ENCODE data around the gene CA6. TPM values are rescaled to one million over a fixed set of nuclear protein-coding genes. Genes with fewer than 3 reads are reported as not detected.
"Not testable (repeated sequence)": the region's sequence is repeated elsewhere in the genome, so short reads cannot be mapped to it uniquely, and the experiment has no call there.

Gene CA6
- total RNA-seq, 2 donors from 2014 or later: not detected

DNA sequence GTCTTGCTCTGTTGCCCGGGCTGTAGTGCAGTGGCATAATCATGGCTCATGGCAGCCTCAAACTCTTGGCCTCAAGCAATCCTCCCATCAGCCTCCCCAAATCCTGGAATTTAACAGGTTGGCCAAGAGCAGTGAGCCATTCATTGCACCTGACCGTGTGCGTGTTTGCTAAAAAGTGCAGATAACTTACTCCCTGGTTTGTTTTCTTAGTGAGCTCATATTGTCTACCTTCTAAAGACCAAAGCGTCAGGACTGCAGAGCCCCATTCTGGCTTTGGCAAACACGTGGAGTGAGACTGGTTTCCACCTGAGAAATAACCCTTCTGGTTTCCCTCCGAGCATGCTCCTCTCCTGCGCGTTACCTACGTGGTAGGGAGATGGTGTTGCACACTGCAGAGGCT is 32.2 kb upstream of the CA6 start:
- peaks cover 33% of the 10 kb centered on the region for H3K4me1 Mint-ChIP-seq
- DNase-seq: no peak
- peaks cover 8% of the 10 kb centered on the region for H3K36me3 Mint-ChIP-seq (ENCODE audit: low read depth)
- peak overlapping the region; percentile 40 for H3K27ac Mint-ChIP-seq
- H3K4me3 ChIP-seq (ENCODE audit: low read length): no peak overlapping the region
- H3K9me3 ChIP-seq (ENCODE audit: control insufficient read depth, low read length): peaks cover 14% of the 10 kb centered on the region
- H3K27me3 ChIP-seq (ENCODE audit: control insufficient read depth, insufficient read depth, low read length, poor library complexity, severe bottlenecking): no peaks in the 10 kb centered on the region
- WGBS, 2 experiments (ENCODE audit: insufficient coverage in 1 of 2, insufficient read length in 1 of 2): 90 to 91% methylated on average over 8 to 9 of the region's 9 CpGs
- H3K9me3 Mint-ChIP-seq: peaks cover 26% of the 10 kb centered on the region
- H3K9ac ChIP-seq (ENCODE audit: extremely low read depth, low read length, poor library complexity, severe bottlenecking): peak overlapping the region; percentile 12
- H3K4me3 Mint-ChIP-seq: no peak overlapping the region
- H3K27ac ChIP-seq (ENCODE audit: low read depth, low read length): no peak overlapping the region
- no peak for TF ChIP-seq CTCF (conservative IDR thresholded peaks at IDR 0.05)
- H3K36me3 ChIP-seq (ENCODE audit: control insufficient read depth, insufficient read depth, low read length): no peaks in the 10 kb centered on the region
- H3K4me1 ChIP-seq (ENCODE audit: control insufficient read depth, insufficient read depth, low read length): peaks cover 27% of the 10 kb centered on the region
- H3K27me3 Mint-ChIP-seq (ENCODE audit: insufficient read depth): no peaks in the 10 kb centered on the region

GRCh38 chr1:8914466-8914865 is 31.2 kb upstream of the CA6 start:
- Histone ChIP-seq H3K27me3 (ENCODE audit: control insufficient read depth, insufficient read depth, low read length, poor library complexity, severe bottlenecking) (no peaks in the 10 kb centered on the region), H3K4me3 (ENCODE audit: low read length) (no peak overlapping the region), H3K36me3 (ENCODE audit: control insufficient read depth, insufficient read depth, low read length) (no peaks in the 10 kb centered on the region), H3K27ac (ENCODE audit: low read depth, low read length) (peak overlapping the region; percentile 77), H3K4me1 (ENCODE audit: control insufficient read depth, insufficient read depth, low read length) (peaks cover 27% of the 10 kb centered on the region), H3K9me3 (ENCODE audit: control insufficient read depth, low read length) (peaks cover 14% of the 10 kb centered on the region), H3K9ac (ENCODE audit: extremely low read depth, low read length, poor library complexity, severe bottlenecking) (peak overlapping the region; percentile 63)
- TF ChIP-seq CTCF (conservative IDR thresholded peaks at IDR 0.05): no peak
- peaks cover 21% of the 10 kb centered on the region for H3K9me3 Mint-ChIP-seq
- peak overlapping the region; percentile 90 for H3K27ac Mint-ChIP-seq
- H3K27me3 Mint-ChIP-seq (ENCODE audit: insufficient read depth): no peaks in the 10 kb centered on the region
- H3K36me3 Mint-ChIP-seq (ENCODE audit: low read depth): peaks cover 8% of the 10 kb centered on the region
- peak; percentile 84 for DNase-seq
- H3K4me1 Mint-ChIP-seq: peaks cover 27% of the 10 kb centered on the region
- H3K4me3 Mint-ChIP-seq: peak overlapping the region; percentile 20
- 43 to 75% methylated on average over 6 to 7 of the region's 7 CpGs for WGBS, 2 experiments (ENCODE audit: insufficient coverage in 1 of 2, insufficient read length in 1 of 2)

DNA sequence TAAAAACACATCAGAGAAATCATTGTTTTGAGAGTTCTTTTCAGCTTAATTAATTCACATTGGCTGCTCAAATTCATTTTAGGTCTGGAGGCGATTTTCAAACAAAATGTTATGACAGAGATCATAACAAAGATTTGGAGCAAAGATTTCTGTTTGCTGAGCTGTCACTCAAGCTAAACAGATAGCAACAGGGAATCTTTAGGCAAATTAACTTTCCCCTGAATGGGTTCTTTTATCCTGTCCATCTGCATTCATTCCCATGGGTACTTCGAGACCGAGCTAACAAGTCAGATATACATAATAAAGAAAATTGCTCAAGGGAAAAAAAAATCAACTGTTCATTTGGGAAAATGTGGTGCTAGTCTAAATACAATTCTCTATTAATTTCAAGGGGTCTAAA is 30.2 kb upstream of the CA6 start:
- Histone ChIP-seq H3K4me1 (ENCODE audit: control insufficient read depth, insufficient read depth, low read length) (peaks cover 27% of the 10 kb centered on the region), H3K9ac (ENCODE audit: extremely low read depth, low read length, poor library complexity, severe bottlenecking) (peak overlapping the region; percentile 63), H3K36me3 (ENCODE audit: control insufficient read depth, insufficient read depth, low read length) (no peaks in the 10 kb centered on the region), H3K4me3 (ENCODE audit: low read length) (no peak overlapping the region), H3K27ac (ENCODE audit: low read depth, low read length) (peak overlapping the region; percentile 77), H3K9me3 (ENCODE audit: control insufficient read depth, low read length) (peaks cover 14% of the 10 kb centered on the region), H3K27me3 (ENCODE audit: control insufficient read depth, insufficient read depth, low read length, poor library complexity, severe bottlenecking) (no peaks in the 10 kb centered on the region)
- Mint-ChIP-seq H3K27ac (peak overlapping the region; percentile 90), H3K4me3 (no peak overlapping the region), H3K9me3 (peaks cover 21% of the 10 kb centered on the region), H3K4me1 (peaks cover 24% of the 10 kb centered on the region), H3K27me3 (ENCODE audit: insufficient read depth) (no peaks in the 10 kb centered on the region), H3K36me3 (ENCODE audit: low read depth) (peaks cover 4% of the 10 kb centered on the region)
- TF ChIP-seq CTCF (conservative IDR thresholded peaks at IDR 0.05): no peak
- 19 to 20% methylated on average over 1 of the region's 3 CpGs for WGBS, 2 experiments (ENCODE audit: insufficient coverage in 1 of 2, insufficient read length in 1 of 2)
- DNase-seq: no peak

GRCh38 chr1:8917536-8917935 is 28.1 kb upstream of the CA6 start:
- not testable (repeated sequence) for H3K27me3 Mint-ChIP-seq (ENCODE audit: insufficient read depth); H3K9me3 Mint-ChIP-seq; DNase-seq; H3K4me3 Mint-ChIP-seq; H3K27ac Mint-ChIP-seq; H3K36me3 Mint-ChIP-seq (ENCODE audit: low read depth); H3K27me3 ChIP-seq (ENCODE audit: control insufficient read depth, insufficient read depth, low read length, poor library complexity, severe bottlenecking); H3K4me3 ChIP-seq (ENCODE audit: low read length); H3K9ac ChIP-seq (ENCODE audit: extremely low read depth, low read length, poor library complexity, severe bottlenecking); H3K9me3 ChIP-seq (ENCODE audit: control insufficient read depth, low read length); H3K36me3 ChIP-seq (ENCODE audit: control insufficient read depth, insufficient read depth, low read length); H3K27ac ChIP-seq (ENCODE audit: low read depth, low read length)
- H3K4me1 Mint-ChIP-seq: peaks cover 20% of the 10 kb centered on the region
- WGBS, 2 experiments (ENCODE audit: insufficient coverage in 1 of 2, insufficient read length in 1 of 2): 88 to 95% methylated on average over 8 to 10 of the region's 10 CpGs
- peaks cover 19% of the 10 kb centered on the region for H3K4me1 ChIP-seq (ENCODE audit: control insufficient read depth, insufficient read depth, low read length)

Measured in endodermal cell (in vitro differentiated cells).